Astrocyte (in vitro differentiated cells and primary cell): ENCODE measurements around the gene KRT71.

Experiments used
- EZH2 ChIP-seq: IDR thresholded peaks from 2 replicates; pipeline ENCODE4 v1.6.1; 2012; ENCODE audit warnings: mild to moderate bottlenecking, low read length, inconsistent platforms; ENCODE audit not compliant: insufficient read depth
- TF ChIP-seq, protein P1 (sequence below): IDR thresholded peaks from 2 replicates; pipeline ENCODE4 v1.5.1; 2011; ENCODE audit warnings: low read depth, mild to moderate bottlenecking, inconsistent platforms, low read length, moderate library complexity; ENCODE audit not compliant: insufficient read depth

DNA sequence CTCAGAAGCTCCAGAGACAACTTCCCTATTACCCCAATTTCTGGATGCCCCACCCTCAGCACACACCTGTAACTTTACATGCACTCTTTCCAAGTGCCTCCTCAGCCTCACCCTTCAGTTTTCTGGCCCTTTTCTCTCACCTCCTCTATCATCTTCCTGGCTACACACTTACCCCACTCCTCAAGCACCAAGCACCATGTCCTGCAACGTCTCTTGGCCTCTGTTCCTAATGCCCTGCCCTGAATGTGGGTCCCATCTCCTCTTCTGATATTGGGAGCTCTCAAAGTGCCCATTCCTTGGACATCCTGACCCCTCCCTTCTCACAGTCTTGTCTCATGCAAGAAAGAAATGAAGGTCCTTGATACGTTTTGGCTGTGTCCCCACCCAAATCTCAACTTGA is 47.1 kb upstream of the KRT71 start:
- TF ChIP-seq, protein P1, sequence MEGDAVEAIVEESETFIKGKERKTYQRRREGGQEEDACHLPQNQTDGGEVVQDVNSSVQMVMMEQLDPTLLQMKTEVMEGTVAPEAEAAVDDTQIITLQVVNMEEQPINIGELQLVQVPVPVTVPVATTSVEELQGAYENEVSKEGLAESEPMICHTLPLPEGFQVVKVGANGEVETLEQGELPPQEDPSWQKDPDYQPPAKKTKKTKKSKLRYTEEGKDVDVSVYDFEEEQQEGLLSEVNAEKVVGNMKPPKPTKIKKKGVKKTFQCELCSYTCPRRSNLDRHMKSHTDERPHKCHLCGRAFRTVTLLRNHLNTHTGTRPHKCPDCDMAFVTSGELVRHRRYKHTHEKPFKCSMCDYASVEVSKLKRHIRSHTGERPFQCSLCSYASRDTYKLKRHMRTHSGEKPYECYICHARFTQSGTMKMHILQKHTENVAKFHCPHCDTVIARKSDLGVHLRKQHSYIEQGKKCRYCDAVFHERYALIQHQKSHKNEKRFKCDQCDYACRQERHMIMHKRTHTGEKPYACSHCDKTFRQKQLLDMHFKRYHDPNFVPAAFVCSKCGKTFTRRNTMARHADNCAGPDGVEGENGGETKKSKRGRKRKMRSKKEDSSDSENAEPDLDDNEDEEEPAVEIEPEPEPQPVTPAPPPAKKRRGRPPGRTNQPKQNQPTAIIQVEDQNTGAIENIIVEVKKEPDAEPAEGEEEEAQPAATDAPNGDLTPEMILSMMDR = no peak
- TF ChIP-seq EZH2 = no peak
